ENCODE results near the gene VAT1L.
A peak's percentile ranks its signal among the peaks of the same experiment; 100 is the strongest.

Gene VAT1L

GRCh38 chr16:78002915-78003538 is 214.7 kb downstream of the VAT1L start:
- DNase-seq: peak; percentile 81

- no peak for DNase-seq
These were observed 216.2 kb downstream of the VAT1L start for GRCh38 chr16:78004517-78004916.

GRCh38 chr16:78005881-78006280 is 217.5 kb downstream of the VAT1L start:
- no peak for DNase-seq

GRCh38 chr16:78007121-78007520 is 218.8 kb downstream of the VAT1L start:
- DNase-seq: no peak

GRCh38 chr16:78022347-78023060 is 234.1 kb downstream of the VAT1L start, which contains the start of gene CLEC3A:
TSS of gene CLEC3A (plus strand) at chr16:78022548. CDS start at chr16:78022627, 79 bp downstream.
- DNase-seq: no peak

GRCh38 chr16:78024159-78024558 is 235.8 kb downstream of the VAT1L start:
- no peak for DNase-seq

- DNase-seq: no peak
These were observed 237.3 kb downstream of the VAT1L start for GRCh38 chr16:78025631-78026030.

- no peak for DNase-seq
These were observed 239.7 kb downstream of the VAT1L start for GRCh38 chr16:78028018-78028417.
